ENCODE data around the gene CDK7. TPM values are rescaled to one million over a fixed set of nuclear protein-coding genes. Genes with fewer than 3 reads are reported as not detected.

The CDK7 gene
- total RNA-seq, 4 donors from 2014 or later: 5.2 to 13.8 (median 11.2) TPM

DNA sequence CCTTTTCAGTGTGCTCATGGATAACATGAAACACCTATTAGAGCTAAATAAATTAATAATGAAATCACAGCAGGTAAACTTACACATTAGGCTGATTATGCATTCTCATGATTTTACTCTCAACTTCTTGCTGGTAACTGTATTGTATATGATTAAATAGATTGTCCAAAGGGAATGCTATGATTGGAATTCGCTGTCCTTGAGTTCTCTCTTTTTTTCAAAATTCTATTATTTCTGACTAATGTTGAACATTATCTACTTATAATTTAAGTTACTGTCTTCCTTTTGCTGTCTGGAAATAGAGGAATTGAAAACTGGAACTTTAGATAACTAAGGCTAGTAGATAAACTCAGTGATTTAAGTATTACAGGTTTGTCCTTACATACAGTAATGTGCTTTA lies 32.2 kb upstream of the CDK7 start:
- H3K27me3 ChIP-seq: no peaks in the 10 kb centered on the region
- H3K36me3 ChIP-seq: peaks cover 0 to 18% (median 0%) of the 10 kb centered on the region in 3 donors
- H3K4me1 ChIP-seq: no peaks in the 10 kb centered on the region
- WGBS, 2 donors: 91 to 93% methylated on average over 1 of the region's 1 CpG
- H3K27ac ChIP-seq: no peak overlapping the region
- DNase-seq (ENCODE audit: low spot score in 2 of 2): no peak
- no peaks in the 10 kb centered on the region for H3K9me3 ChIP-seq
- no peak for TF ChIP-seq POLR2A (IDR thresholded peaks at IDR 0.05)
- TF ChIP-seq, protein P1, sequence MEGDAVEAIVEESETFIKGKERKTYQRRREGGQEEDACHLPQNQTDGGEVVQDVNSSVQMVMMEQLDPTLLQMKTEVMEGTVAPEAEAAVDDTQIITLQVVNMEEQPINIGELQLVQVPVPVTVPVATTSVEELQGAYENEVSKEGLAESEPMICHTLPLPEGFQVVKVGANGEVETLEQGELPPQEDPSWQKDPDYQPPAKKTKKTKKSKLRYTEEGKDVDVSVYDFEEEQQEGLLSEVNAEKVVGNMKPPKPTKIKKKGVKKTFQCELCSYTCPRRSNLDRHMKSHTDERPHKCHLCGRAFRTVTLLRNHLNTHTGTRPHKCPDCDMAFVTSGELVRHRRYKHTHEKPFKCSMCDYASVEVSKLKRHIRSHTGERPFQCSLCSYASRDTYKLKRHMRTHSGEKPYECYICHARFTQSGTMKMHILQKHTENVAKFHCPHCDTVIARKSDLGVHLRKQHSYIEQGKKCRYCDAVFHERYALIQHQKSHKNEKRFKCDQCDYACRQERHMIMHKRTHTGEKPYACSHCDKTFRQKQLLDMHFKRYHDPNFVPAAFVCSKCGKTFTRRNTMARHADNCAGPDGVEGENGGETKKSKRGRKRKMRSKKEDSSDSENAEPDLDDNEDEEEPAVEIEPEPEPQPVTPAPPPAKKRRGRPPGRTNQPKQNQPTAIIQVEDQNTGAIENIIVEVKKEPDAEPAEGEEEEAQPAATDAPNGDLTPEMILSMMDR (IDR thresholded peaks at IDR 0.05): no peak
- TF ChIP-seq EP300 (IDR thresholded peaks at IDR 0.05): no peak
- no peak overlapping the region for H3K4me3 ChIP-seq

DNA sequence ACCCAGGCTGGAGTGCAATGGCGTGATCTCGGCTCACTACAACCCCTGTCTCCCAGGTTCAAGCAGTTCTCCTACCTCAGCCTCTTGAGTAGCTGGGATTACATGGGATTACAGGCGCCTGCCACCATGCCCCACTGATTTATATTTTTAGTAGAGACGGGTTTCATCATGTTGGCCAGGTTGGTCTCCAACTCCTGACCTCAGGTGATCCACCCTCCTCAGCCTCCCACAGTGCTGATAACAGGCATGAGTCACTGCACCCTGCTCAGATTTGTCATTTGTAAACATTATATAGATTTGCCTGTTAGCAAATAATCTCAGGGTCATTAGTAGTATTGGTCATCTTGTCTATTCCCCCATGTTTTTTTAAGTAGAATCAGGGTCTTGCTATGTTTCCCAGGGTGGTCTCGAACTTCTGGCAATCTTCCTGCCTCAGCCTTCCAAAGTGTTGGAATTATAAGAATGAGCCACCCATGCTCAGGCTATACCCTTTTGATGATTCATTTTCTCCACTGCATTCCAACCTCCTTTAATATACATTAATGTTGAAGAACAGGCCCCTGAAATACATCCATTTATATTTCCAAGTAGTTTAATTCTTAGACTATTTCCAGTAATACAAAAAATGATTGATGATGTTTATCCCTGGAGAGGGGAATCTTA lies 28.0 kb upstream of the CDK7 start:
- H3K4me1 ChIP-seq: no peaks in the 10 kb centered on the region
- H3K4me3 ChIP-seq: no peak overlapping the region
- no peaks in the 10 kb centered on the region for H3K9me3 ChIP-seq
- DNase-seq (ENCODE audit: low spot score in 2 of 2): no peak
- 96 to 97% methylated on average over 5 of the region's 5 CpGs for WGBS, 2 donors
- H3K27ac ChIP-seq: no peak overlapping the region
- no peaks in the 10 kb centered on the region for H3K36me3 ChIP-seq
- no peaks in the 10 kb centered on the region for H3K27me3 ChIP-seq
- no peak for TF ChIP-seq POLR2A (IDR thresholded peaks at IDR 0.05)
- no peak for TF ChIP-seq EP300 (IDR thresholded peaks at IDR 0.05)
- TF ChIP-seq, protein P1 (IDR thresholded peaks at IDR 0.05): no peak

DNA sequence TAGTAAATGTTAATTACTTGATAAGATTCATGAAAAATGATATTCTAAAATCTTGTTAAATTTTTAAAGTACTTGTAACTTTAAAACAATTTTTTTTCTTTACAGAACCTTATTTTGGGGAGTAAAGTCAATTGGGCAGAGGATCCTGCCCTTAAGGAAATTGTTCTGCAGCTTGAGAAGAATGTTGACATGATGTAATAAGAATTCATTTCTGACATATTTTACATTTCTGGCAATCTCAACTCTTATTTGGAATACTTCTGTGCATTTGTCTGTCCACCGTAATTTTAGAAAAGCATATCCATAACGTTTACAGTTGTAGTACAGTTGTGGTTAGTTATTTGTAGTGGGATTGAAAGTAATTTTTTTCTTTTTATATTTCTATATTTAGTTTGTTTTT lies 25.1 kb upstream of the CDK7 start:
- 35 to 37% methylated on average over 2 of the region's 2 CpGs for WGBS, 2 donors
- DNase-seq (ENCODE audit: low spot score in 2 of 2): no peak
- TF ChIP-seq EP300 (IDR thresholded peaks at IDR 0.05) (no peak), POLR2A (IDR thresholded peaks at IDR 0.05) (no peak)
- TF ChIP-seq, protein P1 (IDR thresholded peaks at IDR 0.05): no peak
- H3K36me3 ChIP-seq: no peaks in the 10 kb centered on the region
- no peak overlapping the region for H3K27ac ChIP-seq
- no peaks in the 10 kb centered on the region for H3K4me1 ChIP-seq
- no peaks in the 10 kb centered on the region for H3K27me3 ChIP-seq
- H3K4me3 ChIP-seq: no peak overlapping the region
- H3K9me3 ChIP-seq: no peaks in the 10 kb centered on the region

DNA sequence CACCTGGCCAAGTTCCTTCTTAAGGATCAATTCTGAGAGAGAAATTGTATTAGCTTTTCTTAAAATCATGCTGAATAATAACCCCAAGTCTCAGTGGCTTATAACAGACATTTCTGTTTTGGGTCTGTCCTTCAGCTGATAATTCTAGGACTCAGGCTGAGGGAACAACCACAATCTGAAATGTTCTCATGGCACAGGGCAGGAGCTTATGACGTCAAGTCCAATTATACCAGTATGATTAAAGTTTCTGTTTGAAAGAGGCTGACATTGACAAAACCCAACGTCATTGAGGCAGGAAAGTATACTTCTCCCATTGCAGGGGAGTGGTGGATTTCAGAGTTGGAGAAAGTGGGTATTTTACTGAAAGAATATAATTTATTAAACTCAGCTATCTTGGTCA lies 23.5 kb upstream of the CDK7 start:
- no peak for DNase-seq (ENCODE audit: low spot score in 2 of 2)
- Histone ChIP-seq H3K4me3 (no peak overlapping the region), H3K36me3 (no peaks in the 10 kb centered on the region), H3K27me3 (no peaks in the 10 kb centered on the region), H3K9me3 (no peaks in the 10 kb centered on the region), H3K27ac (no peak overlapping the region), H3K4me1 (no peaks in the 10 kb centered on the region)
- WGBS, 2 donors: 85 to 87% methylated on average over 2 of the region's 2 CpGs
- no peak for TF ChIP-seq POLR2A (IDR thresholded peaks at IDR 0.05)
- TF ChIP-seq EP300 (IDR thresholded peaks at IDR 0.05): no peak
- TF ChIP-seq, protein P1 (IDR thresholded peaks at IDR 0.05): no peak

DNA sequence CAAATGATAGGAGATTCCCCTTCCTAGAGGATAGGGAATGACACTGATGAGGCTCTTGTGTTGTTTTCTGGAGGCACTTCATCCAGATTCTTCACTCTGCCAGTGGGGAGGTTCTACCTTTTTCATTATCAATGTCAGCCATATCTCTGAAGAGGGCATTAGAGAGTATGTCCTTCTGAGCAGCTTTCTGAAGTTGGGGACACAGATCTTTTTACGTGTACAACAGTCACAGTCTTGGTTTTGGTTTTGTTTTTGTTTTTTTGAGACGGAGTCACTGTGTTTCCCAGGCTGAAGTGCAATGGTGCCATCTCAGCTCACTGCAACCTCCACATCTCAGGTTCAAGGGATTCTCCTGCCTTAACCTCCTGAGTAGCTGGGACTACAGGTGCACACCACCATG lies 22.7 kb upstream of the CDK7 start:
- TF ChIP-seq, protein P1 (IDR thresholded peaks at IDR 0.05): no peak
- TF ChIP-seq EP300 (IDR thresholded peaks at IDR 0.05): no peak
- TF ChIP-seq POLR2A (IDR thresholded peaks at IDR 0.05): no peak
- H3K4me1 ChIP-seq: peaks cover 0 to 2% (median under 1%) of the 10 kb centered on the region in 4 donors
- DNase-seq (ENCODE audit: low spot score in 2 of 2): no peak
- 91 to 92% methylated on average over 2 of the region's 2 CpGs for WGBS, 2 donors
- no peaks in the 10 kb centered on the region for H3K36me3 ChIP-seq
- no peaks in the 10 kb centered on the region for H3K27me3 ChIP-seq
- no peaks in the 10 kb centered on the region for H3K9me3 ChIP-seq
- H3K27ac ChIP-seq: no peak overlapping the region
- H3K4me3 ChIP-seq: no peak overlapping the region
